WTC11 (cell line): ENCODE measurements around the gene MAMDC2. TPM values are rescaled to one million over a fixed set of nuclear protein-coding genes. Genes with fewer than 3 reads are reported as not detected.
A peak's percentile ranks its signal among the peaks of the same experiment; 100 is the strongest.

ENCODE experiments used
- ATAC-seq: fragments of 200-7000 bp; cut with Tn5 transposase; 2 replicates; pipeline ENCODE4 v1.10.0; 2021; ENCODE audit warnings: mild to moderate bottlenecking, moderate library complexity
- CTCF ChIA-PET: fragments of 300-600 bp; sonication (Branson Sonifier 250); formaldehyde crosslinking; loops from one replicate; lab custom pipeline; 2021; ENCODE audit warnings: antibody characterized with exemption; lab: Charles Lee
- POLR2A ChIA-PET: fragments of 350-600 bp; sonication (Branson Sonifier 250); formaldehyde crosslinking; loops from one replicate; lab custom pipeline; 2021; ENCODE audit warnings: antibody characterized with exemption; lab: Charles Lee
- DNase-seq: peaks from one replicate; pipeline ENCODE4 v3.0.0; 2021; ENCODE audit warnings: low spot score
- H3K27ac Mint-ChIP-seq: 2 replicates; pipeline ENCODE4 v1.8.0; 2021; ENCODE audit warnings: mixed read lengths
- H3K27me3 Mint-ChIP-seq: 2 replicates; pipeline ENCODE4 v1.8.0; 2021; ENCODE audit warnings: low read depth, mild to moderate bottlenecking, moderate library complexity, mixed read lengths
- H3K36me3 Mint-ChIP-seq: 2 replicates; pipeline ENCODE4 v1.8.0; 2021; ENCODE audit warnings: mixed read lengths
- H3K4me1 Mint-ChIP-seq: 2 replicates; pipeline ENCODE4 v1.8.0; 2022; ENCODE audit warnings: mixed read lengths
- H3K4me3 Mint-ChIP-seq: 2 replicates; pipeline ENCODE4 v1.8.0; 2021; ENCODE audit warnings: mild to moderate bottlenecking, moderate library complexity, mixed read lengths
- H3K9me3 Mint-ChIP-seq: 2 replicates; pipeline ENCODE4 v1.8.0; 2021; ENCODE audit warnings: mixed read lengths
- ESRRA ChIP-seq: sonication (generic); formaldehyde crosslinking; IDR thresholded peaks from 2 replicates; pipeline ENCODE4 v1.8.1; 2022; ENCODE audit warnings: mild to moderate bottlenecking, missing genetic modification reagents, borderline replicate concordance
- GRHL2 ChIP-seq: fragments of 250-450 bp; sonication (Bioruptor Pico); IDR thresholded peaks from 2 replicates; pipeline ENCODE4 v1.8.0; 2022; ENCODE audit warnings: mild to moderate bottlenecking, moderate library complexity; ENCODE audit not compliant: insufficient replicate concordance, severe bottlenecking
- OVOL2 ChIP-seq: fragments of 250-450 bp; sonication (Bioruptor Pico); IDR thresholded peaks from 2 replicates; pipeline ENCODE4 v1.9.0; 2021; ENCODE audit warnings: mild to moderate bottlenecking, borderline replicate concordance
- TP53 ChIP-seq: sonication (generic); formaldehyde crosslinking; IDR thresholded peaks from 2 replicates; pipeline ENCODE4 v1.8.1; 2023; ENCODE audit warnings: mild to moderate bottlenecking, missing genetic modification reagents
- total RNA-seq: library from RNA; stranded (reverse); gene quantifications from 3 replicates; pipeline ENCODE4 v1.2.3, GENCODE V29; 2021
- TF ChIP-seq, protein P1 (sequence below): sonication (generic); formaldehyde crosslinking; IDR thresholded peaks from 2 replicates; pipeline ENCODE4 v1.8.1; 2023; ENCODE audit warnings: mild to moderate bottlenecking, missing genetic modification reagents, borderline replicate concordance
- TF ChIP-seq, protein P2 (sequence below): sonication (generic); formaldehyde crosslinking; IDR thresholded peaks from 2 replicates; pipeline ENCODE4 v1.8.1; 2023; ENCODE audit warnings: mild to moderate bottlenecking, missing genetic modification reagents, moderate library complexity
- TF ChIP-seq, protein P3 (sequence below): fragments of 250-450 bp; sonication (Bioruptor Pico); IDR thresholded peaks from 2 replicates; pipeline ENCODE4 v1.9.0; 2021; ENCODE audit warnings: mild to moderate bottlenecking
- TF ChIP-seq, protein P4 (sequence below): sonication (generic); formaldehyde crosslinking; conservative IDR thresholded peaks from 2 replicates; pipeline ENCODE4 v1.8.1; 2023; ENCODE audit warnings: mild to moderate bottlenecking, low read depth, missing genetic modification reagents, moderate library complexity
- TF ChIP-seq, protein P5 (sequence below): fragments of 250-450 bp; sonication (Bioruptor Pico); IDR thresholded peaks from 2 replicates; pipeline ENCODE4 v1.9.0; 2021; ENCODE audit warnings: mild to moderate bottlenecking
- TF ChIP-seq, protein P6 (sequence below): sonication (generic); formaldehyde crosslinking; IDR thresholded peaks from 2 replicates; pipeline ENCODE4 v1.8.0; 2022; ENCODE audit warnings: mild to moderate bottlenecking, missing genetic modification reagents

The MAMDC2 gene
- total RNA-seq, 1 experiment from 2014 or later: 6.0 TPM

DNA sequence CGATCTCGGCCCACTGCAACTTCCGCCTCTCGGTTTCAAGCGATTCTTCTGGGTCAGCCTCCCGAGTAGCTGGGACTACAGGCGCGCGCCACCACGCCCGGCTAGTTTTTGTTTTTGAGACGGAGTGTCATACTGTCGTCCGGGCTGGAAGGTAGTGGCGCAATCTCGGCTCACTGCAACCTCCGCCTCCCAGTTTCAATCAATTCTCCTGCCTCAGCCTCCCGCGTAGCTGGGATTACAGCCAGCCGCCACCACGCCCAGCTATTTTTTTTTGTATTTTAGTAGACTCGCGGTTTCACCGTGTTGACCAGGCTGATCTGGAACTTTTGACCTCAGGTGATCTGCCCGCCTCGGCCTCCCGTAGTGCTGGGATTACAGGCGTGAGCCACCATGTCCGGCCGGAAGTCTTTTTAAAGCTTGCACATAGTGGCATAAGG lies 216.4 kb downstream of the MAMDC2 start (continued):
- TF ChIP-seq, protein P1, sequence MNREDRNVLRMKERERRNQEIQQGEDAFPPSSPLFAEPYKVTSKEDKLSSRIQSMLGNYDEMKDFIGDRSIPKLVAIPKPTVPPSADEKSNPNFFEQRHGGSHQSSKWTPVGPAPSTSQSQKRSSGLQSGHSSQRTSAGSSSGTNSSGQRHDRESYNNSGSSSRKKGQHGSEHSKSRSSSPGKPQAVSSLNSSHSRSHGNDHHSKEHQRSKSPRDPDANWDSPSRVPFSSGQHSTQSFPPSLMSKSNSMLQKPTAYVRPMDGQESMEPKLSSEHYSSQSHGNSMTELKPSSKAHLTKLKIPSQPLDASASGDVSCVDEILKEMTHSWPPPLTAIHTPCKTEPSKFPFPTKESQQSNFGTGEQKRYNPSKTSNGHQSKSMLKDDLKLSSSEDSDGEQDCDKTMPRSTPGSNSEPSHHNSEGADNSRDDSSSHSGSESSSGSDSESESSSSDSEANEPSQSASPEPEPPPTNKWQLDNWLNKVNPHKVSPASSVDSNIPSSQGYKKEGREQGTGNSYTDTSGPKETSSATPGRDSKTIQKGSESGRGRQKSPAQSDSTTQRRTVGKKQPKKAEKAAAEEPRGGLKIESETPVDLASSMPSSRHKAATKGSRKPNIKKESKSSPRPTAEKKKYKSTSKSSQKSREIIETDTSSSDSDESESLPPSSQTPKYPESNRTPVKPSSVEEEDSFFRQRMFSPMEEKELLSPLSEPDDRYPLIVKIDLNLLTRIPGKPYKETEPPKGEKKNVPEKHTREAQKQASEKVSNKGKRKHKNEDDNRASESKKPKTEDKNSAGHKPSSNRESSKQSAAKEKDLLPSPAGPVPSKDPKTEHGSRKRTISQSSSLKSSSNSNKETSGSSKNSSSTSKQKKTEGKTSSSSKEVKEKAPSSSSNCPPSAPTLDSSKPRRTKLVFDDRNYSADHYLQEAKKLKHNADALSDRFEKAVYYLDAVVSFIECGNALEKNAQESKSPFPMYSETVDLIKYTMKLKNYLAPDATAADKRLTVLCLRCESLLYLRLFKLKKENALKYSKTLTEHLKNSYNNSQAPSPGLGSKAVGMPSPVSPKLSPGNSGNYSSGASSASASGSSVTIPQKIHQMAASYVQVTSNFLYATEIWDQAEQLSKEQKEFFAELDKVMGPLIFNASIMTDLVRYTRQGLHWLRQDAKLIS (CRISPR knock-in tag): no peak

DNA sequence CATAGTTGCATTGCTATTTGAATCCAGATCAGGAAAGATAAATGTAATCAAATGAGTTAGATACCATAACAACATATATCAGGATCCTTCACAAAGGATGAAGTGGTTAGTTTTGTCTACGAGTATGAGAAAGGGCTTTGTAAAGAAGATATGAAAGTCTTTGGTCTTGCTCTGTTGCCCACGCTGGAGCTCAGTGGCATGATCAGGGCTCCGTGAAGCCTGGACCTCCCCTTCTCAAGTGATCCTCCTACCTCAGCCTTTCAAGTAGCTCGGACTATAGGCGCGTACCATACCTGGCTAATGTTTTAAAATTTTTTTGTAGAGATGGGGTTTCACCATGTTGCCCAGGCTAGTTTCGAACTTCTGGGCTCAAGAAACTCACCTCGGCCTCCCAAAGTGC lies 217.0 kb downstream of the MAMDC2 start:
- POLR2A ChIA-PET: no interaction called here

More for the DNA sequence above, 217.0 kb downstream of the MAMDC2 start:
- H3K4me3 Mint-ChIP-seq: peak overlapping the region; percentile 91
- H3K36me3 Mint-ChIP-seq: peaks cover 33% of the 10 kb centered on the region
- TF ChIP-seq ESRRA (CRISPR knock-in tag): no peak
- TF ChIP-seq, protein P2, sequence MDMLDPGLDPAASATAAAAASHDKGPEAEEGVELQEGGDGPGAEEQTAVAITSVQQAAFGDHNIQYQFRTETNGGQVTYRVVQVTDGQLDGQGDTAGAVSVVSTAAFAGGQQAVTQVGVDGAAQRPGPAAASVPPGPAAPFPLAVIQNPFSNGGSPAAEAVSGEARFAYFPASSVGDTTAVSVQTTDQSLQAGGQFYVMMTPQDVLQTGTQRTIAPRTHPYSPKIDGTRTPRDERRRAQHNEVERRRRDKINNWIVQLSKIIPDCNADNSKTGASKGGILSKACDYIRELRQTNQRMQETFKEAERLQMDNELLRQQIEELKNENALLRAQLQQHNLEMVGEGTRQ (CRISPR knock-in tag): no peak
- no peak for TF ChIP-seq OVOL2 (CRISPR knock-in tag)
- TF ChIP-seq, protein P3, sequence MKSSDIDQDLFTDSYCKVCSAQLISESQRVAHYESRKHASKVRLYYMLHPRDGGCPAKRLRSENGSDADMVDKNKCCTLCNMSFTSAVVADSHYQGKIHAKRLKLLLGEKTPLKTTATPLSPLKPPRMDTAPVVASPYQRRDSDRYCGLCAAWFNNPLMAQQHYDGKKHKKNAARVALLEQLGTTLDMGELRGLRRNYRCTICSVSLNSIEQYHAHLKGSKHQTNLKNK (CRISPR knock-in tag): no peak
- TF ChIP-seq, protein P4, sequence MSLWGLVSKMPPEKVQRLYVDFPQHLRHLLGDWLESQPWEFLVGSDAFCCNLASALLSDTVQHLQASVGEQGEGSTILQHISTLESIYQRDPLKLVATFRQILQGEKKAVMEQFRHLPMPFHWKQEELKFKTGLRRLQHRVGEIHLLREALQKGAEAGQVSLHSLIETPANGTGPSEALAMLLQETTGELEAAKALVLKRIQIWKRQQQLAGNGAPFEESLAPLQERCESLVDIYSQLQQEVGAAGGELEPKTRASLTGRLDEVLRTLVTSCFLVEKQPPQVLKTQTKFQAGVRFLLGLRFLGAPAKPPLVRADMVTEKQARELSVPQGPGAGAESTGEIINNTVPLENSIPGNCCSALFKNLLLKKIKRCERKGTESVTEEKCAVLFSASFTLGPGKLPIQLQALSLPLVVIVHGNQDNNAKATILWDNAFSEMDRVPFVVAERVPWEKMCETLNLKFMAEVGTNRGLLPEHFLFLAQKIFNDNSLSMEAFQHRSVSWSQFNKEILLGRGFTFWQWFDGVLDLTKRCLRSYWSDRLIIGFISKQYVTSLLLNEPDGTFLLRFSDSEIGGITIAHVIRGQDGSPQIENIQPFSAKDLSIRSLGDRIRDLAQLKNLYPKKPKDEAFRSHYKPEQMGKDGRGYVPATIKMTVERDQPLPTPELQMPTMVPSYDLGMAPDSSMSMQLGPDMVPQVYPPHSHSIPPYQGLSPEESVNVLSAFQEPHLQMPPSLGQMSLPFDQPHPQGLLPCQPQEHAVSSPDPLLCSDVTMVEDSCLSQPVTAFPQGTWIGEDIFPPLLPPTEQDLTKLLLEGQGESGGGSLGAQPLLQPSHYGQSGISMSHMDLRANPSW (CRISPR knock-in tag): no peak
- TF ChIP-seq GRHL2 (CRISPR knock-in tag): no peak
- TF ChIP-seq, protein P5, sequence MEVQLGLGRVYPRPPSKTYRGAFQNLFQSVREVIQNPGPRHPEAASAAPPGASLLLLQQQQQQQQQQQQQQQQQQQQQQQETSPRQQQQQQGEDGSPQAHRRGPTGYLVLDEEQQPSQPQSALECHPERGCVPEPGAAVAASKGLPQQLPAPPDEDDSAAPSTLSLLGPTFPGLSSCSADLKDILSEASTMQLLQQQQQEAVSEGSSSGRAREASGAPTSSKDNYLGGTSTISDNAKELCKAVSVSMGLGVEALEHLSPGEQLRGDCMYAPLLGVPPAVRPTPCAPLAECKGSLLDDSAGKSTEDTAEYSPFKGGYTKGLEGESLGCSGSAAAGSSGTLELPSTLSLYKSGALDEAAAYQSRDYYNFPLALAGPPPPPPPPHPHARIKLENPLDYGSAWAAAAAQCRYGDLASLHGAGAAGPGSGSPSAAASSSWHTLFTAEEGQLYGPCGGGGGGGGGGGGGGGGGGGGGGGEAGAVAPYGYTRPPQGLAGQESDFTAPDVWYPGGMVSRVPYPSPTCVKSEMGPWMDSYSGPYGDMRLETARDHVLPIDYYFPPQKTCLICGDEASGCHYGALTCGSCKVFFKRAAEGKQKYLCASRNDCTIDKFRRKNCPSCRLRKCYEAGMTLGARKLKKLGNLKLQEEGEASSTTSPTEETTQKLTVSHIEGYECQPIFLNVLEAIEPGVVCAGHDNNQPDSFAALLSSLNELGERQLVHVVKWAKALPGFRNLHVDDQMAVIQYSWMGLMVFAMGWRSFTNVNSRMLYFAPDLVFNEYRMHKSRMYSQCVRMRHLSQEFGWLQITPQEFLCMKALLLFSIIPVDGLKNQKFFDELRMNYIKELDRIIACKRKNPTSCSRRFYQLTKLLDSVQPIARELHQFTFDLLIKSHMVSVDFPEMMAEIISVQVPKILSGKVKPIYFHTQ (CRISPR knock-in tag): no peak
- TF ChIP-seq TP53 (CRISPR knock-in tag): no peak
- TF ChIP-seq, protein P6, sequence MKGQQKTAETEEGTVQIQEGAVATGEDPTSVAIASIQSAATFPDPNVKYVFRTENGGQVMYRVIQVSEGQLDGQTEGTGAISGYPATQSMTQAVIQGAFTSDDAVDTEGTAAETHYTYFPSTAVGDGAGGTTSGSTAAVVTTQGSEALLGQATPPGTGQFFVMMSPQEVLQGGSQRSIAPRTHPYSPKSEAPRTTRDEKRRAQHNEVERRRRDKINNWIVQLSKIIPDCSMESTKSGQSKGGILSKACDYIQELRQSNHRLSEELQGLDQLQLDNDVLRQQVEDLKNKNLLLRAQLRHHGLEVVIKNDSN: no peak
- H3K4me1 Mint-ChIP-seq: peaks cover 46% of the 10 kb centered on the region
- CTCF ChIA-PET: no interaction called here
- H3K27ac Mint-ChIP-seq: no peak overlapping the region
- H3K9me3 Mint-ChIP-seq: no peaks in the 10 kb centered on the region
- ATAC-seq (no peak), DNase-seq (no peak)
- H3K27me3 Mint-ChIP-seq: peaks cover 5% of the 10 kb centered on the region; the same call in 1 of the 2 replicates
